ENCODE results near the gene MFGE8.
"Not testable (repeated sequence)": the region's sequence is repeated elsewhere in the genome, so short reads cannot be mapped to it uniquely, and the experiment has no call there.

Gene MFGE8

DNA sequence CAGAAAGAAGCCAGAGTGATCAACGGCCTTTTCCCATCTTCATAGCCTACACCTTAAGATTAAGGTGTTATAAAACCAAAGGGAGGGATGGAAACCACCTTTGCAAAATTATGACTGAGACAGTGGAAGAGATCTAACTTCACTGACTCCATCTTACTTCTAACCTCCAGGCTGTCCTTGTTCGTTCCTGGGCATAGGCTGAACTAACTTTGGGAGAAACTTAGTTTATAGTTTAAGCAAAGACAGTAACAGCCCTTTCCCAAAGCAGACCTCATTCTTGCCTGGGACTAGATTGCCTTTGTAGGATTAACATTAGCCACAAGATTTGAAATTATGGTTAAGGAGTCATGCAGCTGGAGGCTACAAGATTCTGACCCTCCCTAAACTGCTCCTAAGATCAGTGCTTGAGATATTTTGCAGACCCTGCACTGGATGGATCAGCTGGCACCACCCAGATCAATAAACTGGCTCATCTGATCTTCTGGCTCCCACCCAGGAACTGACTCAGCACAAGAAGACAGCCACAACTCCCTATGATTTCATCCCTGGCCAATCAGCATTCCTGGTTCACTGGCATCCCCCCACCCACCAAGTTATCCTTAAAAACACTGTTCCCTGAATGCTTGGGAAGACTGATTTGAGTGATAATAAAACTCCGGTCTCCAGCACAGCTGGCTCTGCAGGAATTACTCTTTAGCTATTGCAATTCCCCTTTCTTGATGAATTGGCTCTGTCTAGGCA, 16.3 kb upstream of the MFGE8 start:
- H3K27ac Mint-ChIP-seq; H3K36me3 Mint-ChIP-seq (ENCODE audit: low read depth); H3K4me3 Mint-ChIP-seq; H3K4me1 Mint-ChIP-seq (ENCODE audit: low read depth); H3K9me3 Mint-ChIP-seq: not testable (repeated sequence)
- H3K27me3 Mint-ChIP-seq: peaks cover 12% of the 10 kb centered on the region

DNA sequence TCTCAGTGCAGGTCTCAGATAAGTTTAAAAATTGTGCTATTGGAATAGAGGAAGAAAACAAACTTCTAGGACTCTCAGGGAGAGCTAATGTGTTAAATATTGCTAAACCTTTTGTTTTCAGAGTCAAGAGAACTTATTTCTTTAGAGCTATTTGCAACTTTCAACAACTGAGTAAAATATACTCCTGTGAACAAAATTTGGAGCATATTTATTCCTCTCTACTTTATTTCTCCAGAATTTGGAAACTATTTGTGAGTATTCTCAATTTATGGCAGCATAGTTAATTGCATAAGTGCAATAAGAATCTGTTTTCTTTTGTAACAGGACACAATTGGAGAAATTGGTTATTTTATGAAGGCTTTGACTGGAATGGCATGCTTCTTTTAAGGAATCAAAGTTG, 15.0 kb upstream of the MFGE8 start:
- not testable (repeated sequence) for H3K4me3 Mint-ChIP-seq; H3K4me1 Mint-ChIP-seq (ENCODE audit: low read depth); H3K9me3 Mint-ChIP-seq

DNA sequence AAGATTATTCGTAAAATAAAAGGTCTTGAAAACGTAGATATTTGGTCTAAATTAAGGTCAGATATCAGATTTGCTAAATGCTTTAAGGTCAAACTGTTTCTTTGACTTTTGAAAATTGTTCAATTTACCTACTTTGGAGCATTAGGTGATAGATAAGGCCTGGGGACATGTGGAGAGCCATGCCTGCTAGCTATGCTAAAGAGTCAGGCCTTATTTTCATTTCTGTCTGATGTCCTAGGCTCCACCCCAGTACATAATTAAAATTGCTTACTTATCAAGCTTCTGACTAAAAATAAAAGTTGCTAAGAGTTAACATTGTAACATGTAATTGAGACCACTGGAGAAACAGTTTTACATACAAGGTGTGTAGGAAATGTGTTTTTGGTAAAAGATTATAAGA, 12.5 kb upstream of the MFGE8 start:
- H3K4me3 Mint-ChIP-seq; H3K9me3 Mint-ChIP-seq; H3K27ac Mint-ChIP-seq; H3K27me3 Mint-ChIP-seq; H3K36me3 Mint-ChIP-seq (ENCODE audit: low read depth); H3K4me1 Mint-ChIP-seq (ENCODE audit: low read depth): not testable (repeated sequence)

More for the DNA sequence above, 15.0 kb upstream of the MFGE8 start:
- not testable (repeated sequence) for H3K27ac Mint-ChIP-seq; H3K36me3 Mint-ChIP-seq (ENCODE audit: low read depth)
- peaks cover 12% of the 10 kb centered on the region for H3K27me3 Mint-ChIP-seq

DNA sequence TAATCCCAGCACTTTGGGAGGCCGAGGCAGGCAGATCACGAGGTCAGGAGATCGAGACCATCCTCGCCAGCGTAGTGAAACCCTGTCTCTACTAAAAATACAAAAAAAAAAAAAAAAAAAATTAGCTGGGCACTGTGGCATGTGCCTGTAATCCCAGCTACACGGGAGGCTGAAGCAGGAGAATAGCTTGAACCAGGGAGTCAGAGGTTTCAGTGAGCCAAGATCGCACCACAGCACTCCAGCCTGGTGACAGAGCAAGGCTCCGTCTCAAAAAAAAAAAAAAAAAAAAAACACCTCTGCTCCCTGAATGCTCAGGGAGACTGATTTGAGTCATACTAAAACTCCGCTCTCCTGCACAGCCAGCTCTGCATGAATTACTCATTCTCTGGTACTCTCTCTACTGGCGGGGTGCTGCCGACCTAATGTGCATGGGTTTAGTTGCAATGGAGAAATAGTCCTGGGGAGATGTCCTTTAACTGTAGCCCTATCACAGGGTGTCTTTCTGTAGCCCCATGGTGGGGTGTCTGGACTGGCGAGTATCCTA, 7.8 kb upstream of the MFGE8 start:
- H3K4me3 Mint-ChIP-seq, H3K27me3 Mint-ChIP-seq: not testable (repeated sequence)

GRCh38 chr15:88920186-88920891, 7.2 kb upstream of the MFGE8 start:
- H3K27me3 Mint-ChIP-seq: peaks cover 8% of the 10 kb centered on the region
- no peak overlapping the region for H3K4me3 Mint-ChIP-seq
- no peaks in the 10 kb centered on the region for H3K9me3 Mint-ChIP-seq
- no peak overlapping the region for H3K27ac Mint-ChIP-seq
- H3K36me3 Mint-ChIP-seq (ENCODE audit: low read depth): no peaks in the 10 kb centered on the region
- peaks cover 24% of the 10 kb centered on the region for H3K4me1 Mint-ChIP-seq (ENCODE audit: low read depth)

More for the DNA sequence above, 7.8 kb upstream of the MFGE8 start:
- H3K4me1 Mint-ChIP-seq (ENCODE audit: low read depth): peaks cover 24% of the 10 kb centered on the region
- not testable (repeated sequence) for H3K36me3 Mint-ChIP-seq (ENCODE audit: low read depth); H3K9me3 Mint-ChIP-seq; H3K27ac Mint-ChIP-seq

DNA sequence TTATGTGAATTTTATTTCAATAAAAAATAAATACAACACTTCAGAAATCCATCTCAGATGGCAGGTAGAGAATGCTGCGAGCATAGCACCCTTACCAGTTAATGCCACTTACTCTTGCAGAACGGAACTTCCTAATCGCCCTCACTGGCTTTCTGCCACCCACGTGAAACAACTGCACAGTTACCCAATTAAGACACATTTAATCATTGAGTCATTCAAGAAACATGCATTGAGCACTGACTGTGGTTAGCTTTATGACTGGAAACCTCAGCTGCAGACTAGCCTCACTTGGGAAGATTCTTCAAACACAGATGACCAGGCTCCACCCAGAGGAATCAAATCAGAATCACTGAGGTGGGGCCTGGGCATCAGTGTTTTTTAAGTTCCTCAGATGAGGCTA, 5.6 kb upstream of the MFGE8 start:
- H3K9me3 Mint-ChIP-seq: no peaks in the 10 kb centered on the region
- H3K27me3 Mint-ChIP-seq: peaks cover 8% of the 10 kb centered on the region
- H3K27ac Mint-ChIP-seq: peak overlapping the region; percentile 75
- H3K36me3 Mint-ChIP-seq (ENCODE audit: low read depth): no peaks in the 10 kb centered on the region
- H3K4me3 Mint-ChIP-seq: peak overlapping the region; percentile 8
- H3K4me1 Mint-ChIP-seq (ENCODE audit: low read depth): peaks cover 24% of the 10 kb centered on the region

GRCh38 chr15:88917760-88918159, 4.6 kb upstream of the MFGE8 start:
- Mint-ChIP-seq H3K4me1 (ENCODE audit: low read depth) (peaks cover 28% of the 10 kb centered on the region), H3K4me3 (no peak overlapping the region), H3K36me3 (ENCODE audit: low read depth) (no peaks in the 10 kb centered on the region), H3K27ac (no peak overlapping the region), H3K27me3 (peaks cover 8% of the 10 kb centered on the region), H3K9me3 (no peaks in the 10 kb centered on the region)

GRCh38 chr15:88915354-88915753, 2.2 kb upstream of the MFGE8 start:
- H3K27ac Mint-ChIP-seq: no peak overlapping the region
- H3K4me1 Mint-ChIP-seq (ENCODE audit: low read depth): peaks cover 34% of the 10 kb centered on the region
- no peak overlapping the region for H3K4me3 Mint-ChIP-seq
- H3K9me3 Mint-ChIP-seq: no peaks in the 10 kb centered on the region
- H3K27me3 Mint-ChIP-seq: peaks cover 5% of the 10 kb centered on the region
- no peaks in the 10 kb centered on the region for H3K36me3 Mint-ChIP-seq (ENCODE audit: low read depth)

DNA sequence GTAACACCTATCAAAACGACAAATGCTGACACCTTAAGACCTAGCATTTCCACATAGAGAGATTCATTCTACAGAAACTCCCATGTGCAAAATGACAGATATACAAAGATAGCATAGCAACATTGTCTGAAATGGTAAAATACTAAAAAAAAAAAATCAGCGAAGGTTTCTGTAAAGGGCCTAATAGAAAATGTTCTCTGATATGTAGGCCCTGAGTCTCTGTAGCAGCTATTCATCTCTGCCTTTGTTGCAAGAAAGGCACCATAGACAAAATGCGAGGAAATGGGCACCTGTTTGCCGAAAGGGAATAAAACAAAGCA, 631 bp upstream of the MFGE8 start:
- peaks cover 26% of the 10 kb centered on the region for H3K4me1 Mint-ChIP-seq (ENCODE audit: low read depth)
- peak overlapping the region; percentile 92 for H3K4me3 Mint-ChIP-seq
- H3K9me3 Mint-ChIP-seq: no peaks in the 10 kb centered on the region
- peaks cover 2% of the 10 kb centered on the region for H3K27me3 Mint-ChIP-seq
- peak overlapping the region; percentile 94 for H3K27ac Mint-ChIP-seq
- no peaks in the 10 kb centered on the region for H3K36me3 Mint-ChIP-seq (ENCODE audit: low read depth)

- H3K4me1 Mint-ChIP-seq (ENCODE audit: low read depth): peaks cover 19% of the 10 kb centered on the region
- H3K36me3 Mint-ChIP-seq (ENCODE audit: low read depth): no peaks in the 10 kb centered on the region
- peak overlapping the region; percentile 92 for H3K4me3 Mint-ChIP-seq
- H3K27me3 Mint-ChIP-seq: no peaks in the 10 kb centered on the region
- H3K27ac Mint-ChIP-seq: no peak overlapping the region
- H3K9me3 Mint-ChIP-seq: no peaks in the 10 kb centered on the region
Measured at GRCh38 chr15:88912500-88912921, 668 bp downstream of the MFGE8 start.

GRCh38 chr15:88911766-88912118, 1.4 kb downstream of the MFGE8 start:
- no peaks in the 10 kb centered on the region for H3K9me3 Mint-ChIP-seq
- H3K27ac Mint-ChIP-seq: no peak overlapping the region
- H3K27me3 Mint-ChIP-seq: no peaks in the 10 kb centered on the region
- H3K36me3 Mint-ChIP-seq (ENCODE audit: low read depth): no peaks in the 10 kb centered on the region
- peaks cover 19% of the 10 kb centered on the region for H3K4me1 Mint-ChIP-seq (ENCODE audit: low read depth)
- peak overlapping the region; percentile 92 for H3K4me3 Mint-ChIP-seq

- Mint-ChIP-seq H3K4me3 (no peak overlapping the region), H3K9me3 (no peaks in the 10 kb centered on the region)
Measured at GRCh38 chr15:88909956-88910831, 3.0 kb downstream of the MFGE8 start.

GRCh38 chr15:88908697-88909621, 4.2 kb downstream of the MFGE8 start:
- Mint-ChIP-seq H3K27ac (peak overlapping the region; percentile 5), H3K4me1 (ENCODE audit: low read depth) (peaks cover 32% of the 10 kb centered on the region), H3K27me3 (no peaks in the 10 kb centered on the region), H3K9me3 (no peaks in the 10 kb centered on the region), H3K36me3 (ENCODE audit: low read depth) (no peaks in the 10 kb centered on the region), H3K4me3 (no peak overlapping the region)

More at GRCh38 chr15:88909956-88910831, 3.0 kb downstream of the MFGE8 start:
- no peak overlapping the region for H3K27ac Mint-ChIP-seq
- H3K27me3 Mint-ChIP-seq: no peaks in the 10 kb centered on the region
- no peaks in the 10 kb centered on the region for H3K36me3 Mint-ChIP-seq (ENCODE audit: low read depth)
- H3K4me1 Mint-ChIP-seq (ENCODE audit: low read depth): peaks cover 20% of the 10 kb centered on the region

- H3K36me3 Mint-ChIP-seq (ENCODE audit: low read depth): no peaks in the 10 kb centered on the region
- no peaks in the 10 kb centered on the region for H3K9me3 Mint-ChIP-seq
- no peak overlapping the region for H3K4me3 Mint-ChIP-seq
- peaks cover 31% of the 10 kb centered on the region for H3K4me1 Mint-ChIP-seq (ENCODE audit: low read depth)
- H3K27ac Mint-ChIP-seq: no peak overlapping the region
- H3K27me3 Mint-ChIP-seq: no peaks in the 10 kb centered on the region
Measured at GRCh38 chr15:88908123-88908522, 5.1 kb downstream of the MFGE8 start.
